Erythroblast (primary cell): Measurements from ENCODE around the gene GBE1.

Experiments used
- DNase-seq, 2 experiments: peaks; one replicate each; lab custom pipeline; 2025; lab: John Stamatoyannopoulos, UW
- GATA1 ChIP-seq: IDR thresholded peaks from 2 replicates; pipeline ENCODE4 v1.6.1; 2011; ENCODE audit warnings: low read depth, mild to moderate bottlenecking, control low read depth, low read length, moderate library complexity
- POLR2A ChIP-seq: IDR thresholded peaks from 2 replicates; pipeline ENCODE4 v1.6.1; 2011; ENCODE audit warnings: mild to moderate bottlenecking, low read length

Gene GBE1

GRCh38 chr3:81741216-81741615, 20.2 kb downstream of the GBE1 start:
- TF ChIP-seq POLR2A (no peak), GATA1 (no peak)
- no peak for DNase-seq

- DNase-seq = no peak
- no peak for TF ChIP-seq GATA1
- no peak for TF ChIP-seq POLR2A
These were observed 20.7 kb downstream of the GBE1 start for GRCh38 chr3:81740731-81741130.

GRCh38 chr3:81735334-81735733, 26.1 kb downstream of the GBE1 start:
- no peak for DNase-seq
- TF ChIP-seq GATA1 (no peak), POLR2A (no peak)

- no peak for TF ChIP-seq GATA1
- TF ChIP-seq POLR2A = no peak
- DNase-seq = no peak
These were observed 26.7 kb downstream of the GBE1 start for GRCh38 chr3:81734742-81735141.

- no peak for DNase-seq
- no peak for TF ChIP-seq POLR2A
- TF ChIP-seq GATA1 = no peak
These were observed 28.8 kb downstream of the GBE1 start for GRCh38 chr3:81732642-81733041.

- no peak for TF ChIP-seq GATA1
- TF ChIP-seq POLR2A = no peak
- no peak for DNase-seq
These were observed 32.5 kb downstream of the GBE1 start for GRCh38 chr3:81728766-81729544.

GRCh38 chr3:81726735-81727134, 34.7 kb downstream of the GBE1 start:
- TF ChIP-seq GATA1 = no peak
- TF ChIP-seq POLR2A = no peak
- no peak for DNase-seq

- TF ChIP-seq GATA1 (no peak), POLR2A (no peak)
- DNase-seq = no peak
These were observed 35.3 kb downstream of the GBE1 start for GRCh38 chr3:81726132-81726531.

GRCh38 chr3:81723732-81724313, 37.6 kb downstream of the GBE1 start:
- TF ChIP-seq GATA1 (no peak), POLR2A (no peak)
- no peak for DNase-seq

GRCh38 chr3:81718311-81718710, 43.1 kb downstream of the GBE1 start:
- no peak for TF ChIP-seq POLR2A
- no peak for DNase-seq

GRCh38 chr3:81716870-81717509, 44.5 kb downstream of the GBE1 start:
- DNase-seq = no peak

GRCh38 chr3:81713031-81713430, 48.4 kb downstream of the GBE1 start:
- TF ChIP-seq POLR2A (no peak), GATA1 (no peak)
- DNase-seq = no peak

More at GRCh38 chr3:81716870-81717509, 44.5 kb downstream of the GBE1 start:
- TF ChIP-seq POLR2A = no peak
- no peak for TF ChIP-seq GATA1

- DNase-seq = no peak
- TF ChIP-seq POLR2A = no peak
These were observed 51.8 kb downstream of the GBE1 start for GRCh38 chr3:81709606-81710005.

GRCh38 chr3:81707996-81708395, 53.4 kb downstream of the GBE1 start:
- no peak for DNase-seq
- no peak for TF ChIP-seq POLR2A
- TF ChIP-seq GATA1 = no peak
